ENCODE measurements around the gene INSC.

Gene INSC

GRCh38 chr11:15202626-15203025 is 87.9 kb downstream of the INSC start:
- no peak for TF ChIP-seq USF1 (IDR thresholded peaks at IDR 0.05)
- no peak for TF ChIP-seq EP300 (IDR thresholded peaks at IDR 0.05; ENCODE audit: borderline replicate concordance)
- no peak for TF ChIP-seq EGR1 (IDR thresholded peaks at IDR 0.05)
- TF ChIP-seq YY1 (IDR thresholded peaks at IDR 0.05; ENCODE audit: low read depth), result no peak
- no peak for TF ChIP-seq CREB1 (IDR thresholded peaks at IDR 0.05; ENCODE audit: low read depth)
- no peak for TF ChIP-seq NFIC (IDR thresholded peaks at IDR 0.05)
- no peak for TF ChIP-seq RAD21 (IDR thresholded peaks at IDR 0.05; ENCODE audit: low read depth)
- no peak for TF ChIP-seq REST (IDR thresholded peaks at IDR 0.05; ENCODE audit: low read depth)

GRCh38 chr11:15204711-15205110 is 90.0 kb downstream of the INSC start:
- TF ChIP-seq EGR1 (IDR thresholded peaks at IDR 0.05) (no peak), YY1 (IDR thresholded peaks at IDR 0.05; ENCODE audit: low read depth) (no peak), TCF12 (IDR thresholded peaks at IDR 0.05; ENCODE audit: low read depth) (no peak), TEAD4 (IDR thresholded peaks at IDR 0.05) (no peak), MAX (IDR thresholded peaks at IDR 0.05) (no peak), CREB1 (IDR thresholded peaks at IDR 0.05; ENCODE audit: low read depth) (no peak), CEBPB (IDR thresholded peaks at IDR 0.05) (no peak), NFIC (IDR thresholded peaks at IDR 0.05) (no peak)

- TF ChIP-seq CEBPB (IDR thresholded peaks at IDR 0.05) (no peak; the same call in 1 of the 2 replicates), EGR1 (IDR thresholded peaks at IDR 0.05) (no peak), MAX (IDR thresholded peaks at IDR 0.05) (no peak), CREB1 (IDR thresholded peaks at IDR 0.05; ENCODE audit: low read depth) (no peak), TCF12 (IDR thresholded peaks at IDR 0.05; ENCODE audit: low read depth) (no peak), USF1 (IDR thresholded peaks at IDR 0.05) (no peak), ZBTB7A (IDR thresholded peaks at IDR 0.05; ENCODE audit: low read depth) (no peak), EP300 (IDR thresholded peaks at IDR 0.05; ENCODE audit: borderline replicate concordance) (no peak), REST (IDR thresholded peaks at IDR 0.05; ENCODE audit: low read depth) (no peak), NFIC (IDR thresholded peaks at IDR 0.05) (no peak), FOXM1 (IDR thresholded peaks at IDR 0.05; ENCODE audit: borderline replicate concordance, low read depth) (no peak), TEAD4 (IDR thresholded peaks at IDR 0.05) (no peak)
These were observed 92.1 kb downstream of the INSC start for GRCh38 chr11:15206791-15207190.

GRCh38 chr11:15208378-15209222 is 93.9 kb downstream of the INSC start:
- TF ChIP-seq REST (IDR thresholded peaks at IDR 0.05; ENCODE audit: low read depth) (no peak), TCF12 (IDR thresholded peaks at IDR 0.05; ENCODE audit: low read depth) (0 out of 2 replicates have a peak, but pooled peaks have one; percentile 5), RAD21 (IDR thresholded peaks at IDR 0.05; ENCODE audit: low read depth) (peak; percentile 95), EGR1 (IDR thresholded peaks at IDR 0.05) (no peak), EP300 (IDR thresholded peaks at IDR 0.05; ENCODE audit: borderline replicate concordance) (no peak)

- no peak for TF ChIP-seq ZBTB7A (IDR thresholded peaks at IDR 0.05; ENCODE audit: low read depth)
- no peak for TF ChIP-seq CEBPB (IDR thresholded peaks at IDR 0.05)
- no peak for TF ChIP-seq YY1 (IDR thresholded peaks at IDR 0.05; ENCODE audit: low read depth)
- TF ChIP-seq FOXM1 (IDR thresholded peaks at IDR 0.05; ENCODE audit: borderline replicate concordance, low read depth), result no peak
- no peak for TF ChIP-seq EGR1 (IDR thresholded peaks at IDR 0.05)
- TF ChIP-seq CREB1 (IDR thresholded peaks at IDR 0.05; ENCODE audit: low read depth), result no peak
- TF ChIP-seq MAX (IDR thresholded peaks at IDR 0.05), result no peak
- no peak for TF ChIP-seq TCF12 (IDR thresholded peaks at IDR 0.05; ENCODE audit: low read depth)
- no peak for TF ChIP-seq TAF1 (IDR thresholded peaks at IDR 0.05; ENCODE audit: low read depth)
- TF ChIP-seq RAD21 (IDR thresholded peaks at IDR 0.05; ENCODE audit: low read depth), result no peak
- no peak for TF ChIP-seq NFIC (IDR thresholded peaks at IDR 0.05)
- TF ChIP-seq REST (IDR thresholded peaks at IDR 0.05; ENCODE audit: low read depth), result no peak
These were observed 98.2 kb downstream of the INSC start for GRCh38 chr11:15212876-15213275.
